Measurements from ENCODE around the gene DDX42. TPM values are rescaled to one million over a fixed set of nuclear protein-coding genes. Genes with fewer than 3 reads are reported as not detected.
A peak's percentile ranks its signal among the peaks of the same experiment; 100 is the strongest.

Gene DDX42
- total RNA-seq, 6 donors from 2014 or later = 76.8 to 345 (median 87.6) TPM

- ATAC-seq (ENCODE audit: low FRiP score in 2 of 2) = peak; percentile 100
- Histone ChIP-seq H3K4me3 (peak within 1 kb of the TSS; percentile 48 to 97 (median 88)), H3K9me3 (no peaks in the 10 kb centered on the region), H3K27me3 (no peaks in the 10 kb centered on the region), H3K27ac (peak within 1 kb of the TSS; percentile 93 to 99 (median 96)), H3K4me1 (peaks cover 10 to 22% (median 15%) of the 10 kb centered on the region in 4 donors), H3K36me3 (peaks cover 6 to 16% (median 10%) of the 10 kb centered on the region in 4 donors)
- WGBS, 2 donors = 0 to 1% methylated on average over 20 to 49 of the region's 61 CpGs
- peak; percentile 99 to 100 for DNase-seq
- peak; percentile 87 to 94 for TF ChIP-seq POLR2AphosphoS5 (IDR thresholded peaks at IDR 0.05)
- peak in 1 of 4 donors; percentile 62 for TF ChIP-seq EP300 (IDR thresholded peaks at IDR 0.05)
- peak in 3 of 4 donors; percentile 73 to 94 (median 88) for TF ChIP-seq POLR2A (IDR thresholded peaks at IDR 0.05)
- TF ChIP-seq CTCF (IDR thresholded peaks at IDR 0.05) = peak in 1 of 6 experiments; percentile 29
Measured at GRCh38 chr17:63741408-63742173, 32.4 kb upstream of the DDX42 start, which contains the start of gene STRADA. Gene STRADA, minus strand, starts transcription at chr17:63741799. Its CDS starts 13,430 bp downstream, at chr17:63728369.

GRCh38 chr17:63751806-63752205 lies 22.2 kb upstream of the DDX42 start:
- peak in 1 of 2 donors; percentile 49 for DNase-seq
- H3K4me3 ChIP-seq = no peak overlapping the region
- TF ChIP-seq POLR2A (IDR thresholded peaks at IDR 0.05) = no peak
- TF ChIP-seq EP300 (IDR thresholded peaks at IDR 0.05) = no peak
- no peak for TF ChIP-seq CTCF (IDR thresholded peaks at IDR 0.05)
- no peak for TF ChIP-seq POLR2AphosphoS5 (IDR thresholded peaks at IDR 0.05)
- WGBS, 2 donors = 47 to 60% methylated on average over 8 of the region's 8 CpGs
- no peak for ATAC-seq (ENCODE audit: low FRiP score in 2 of 2)
- H3K4me1 ChIP-seq = peaks cover 0 to 4% (median 1%) of the 10 kb centered on the region in 4 donors
- no peak overlapping the region for H3K27ac ChIP-seq
- H3K36me3 ChIP-seq = peaks cover 18 to 94% (median 65%) of the 10 kb centered on the region in 4 donors
- H3K9me3 ChIP-seq = no peaks in the 10 kb centered on the region
- no peaks in the 10 kb centered on the region for H3K27me3 ChIP-seq

GRCh38 chr17:63752707-63753106 lies 21.3 kb upstream of the DDX42 start:
- H3K4me1 ChIP-seq = peaks cover 0 to 4% (median 1%) of the 10 kb centered on the region in 4 donors
- WGBS, 2 donors = 89 to 95% methylated on average over 1 of the region's 1 CpG
- H3K9me3 ChIP-seq = no peaks in the 10 kb centered on the region
- H3K27ac ChIP-seq = peak overlapping the region in 1 of 4 donors; percentile 53
- H3K36me3 ChIP-seq = peaks cover 18 to 96% (median 66%) of the 10 kb centered on the region in 4 donors
- H3K4me3 ChIP-seq = no peak overlapping the region
- no peak for DNase-seq
- TF ChIP-seq CTCF (IDR thresholded peaks at IDR 0.05) (no peak), EP300 (IDR thresholded peaks at IDR 0.05) (no peak), POLR2AphosphoS5 (IDR thresholded peaks at IDR 0.05) (no peak), POLR2A (IDR thresholded peaks at IDR 0.05) (no peak)
- no peaks in the 10 kb centered on the region for H3K27me3 ChIP-seq
- ATAC-seq (ENCODE audit: low FRiP score in 2 of 2) = no peak

- H3K4me1 ChIP-seq = peaks cover 0 to 4% (median 1%) of the 10 kb centered on the region in 4 donors
- ATAC-seq (ENCODE audit: low FRiP score in 2 of 2) = no peak
- H3K27ac ChIP-seq = peak overlapping the region in 2 of 4 donors; percentile 40 to 53
- WGBS, 2 donors = 78 to 88% methylated on average over 1 of the region's 1 CpG
- no peak for DNase-seq
- H3K36me3 ChIP-seq = peaks cover 23 to 96% (median 70%) of the 10 kb centered on the region in 4 donors
- H3K27me3 ChIP-seq = no peaks in the 10 kb centered on the region
- TF ChIP-seq POLR2A (IDR thresholded peaks at IDR 0.05) (no peak), POLR2AphosphoS5 (IDR thresholded peaks at IDR 0.05) (no peak), CTCF (IDR thresholded peaks at IDR 0.05) (no peak), EP300 (IDR thresholded peaks at IDR 0.05) (no peak)
- H3K9me3 ChIP-seq = no peaks in the 10 kb centered on the region
- no peak overlapping the region for H3K4me3 ChIP-seq
Measured at GRCh38 chr17:63753215-63753614, 20.8 kb upstream of the DDX42 start.

Measured in upper lobe of left lung (tissue), 6 donors.